OCI-LY7 (cell line): Measurements from ENCODE around the gene KCNMB2. TPM values are rescaled to one million over a fixed set of nuclear protein-coding genes. Genes with fewer than 3 reads are reported as not detected.

Source experiments
- BruUV-seq: library from RNA; stranded (reverse); fragments of 400-500 nt; replicated peaks from 2 replicates; lab custom pipeline; 2021; lab: Mats Ljungman, UMichigan
- CTCF ChIA-PET: fragments of 300-600 bp; sonication (Branson Sonifier 250); formaldehyde crosslinking; loops from one replicate; lab custom pipeline; 2022; ENCODE audit warnings: antibody characterized with exemption; ENCODE audit not compliant: unreplicated experiment; lab: Charles Lee
- POLR2A ChIA-PET: fragments of 300-600 bp; sonication (Branson Sonifier 250); formaldehyde crosslinking; loops from one replicate; lab custom pipeline; 2022; ENCODE audit warnings: antibody characterized with exemption; lab: Charles Lee
- DNase-seq: peaks from one replicate; pipeline ENCODE4 v3.0.0-alpha.2; 2015; ENCODE audit warnings: low spot score
- H2AFZ ChIP-seq: fragments of 200-600 bp; sonication (generic), shearing (Covaris generic); 2 replicates; pipeline ENCODE4 v1.6.1; 2014; ENCODE audit warnings: mild to moderate bottlenecking, antibody characterized with exemption, low read length, moderate library complexity
- H3K27ac ChIP-seq: fragments of 200-600 bp; sonication (generic); 2 replicates; pipeline ENCODE4 v1.5.1; 2014; ENCODE audit warnings: mixed run types, low read depth, mild to moderate bottlenecking, moderate library complexity, low read length, inconsistent platforms; ENCODE audit not compliant: poor library complexity, severe bottlenecking
- H3K36me3 ChIP-seq: fragments of 200-600 bp; sonication (generic); 2 replicates; pipeline ENCODE4 v1.6.1; 2014; ENCODE audit warnings: mild to moderate bottlenecking, antibody characterized with exemption, low read length, moderate library complexity, mixed read lengths; ENCODE audit not compliant: insufficient read depth
- H3K4me1 ChIP-seq: fragments of 200-600 bp; sonication (generic); 2 replicates; pipeline ENCODE4 v1.5.1; 2014; ENCODE audit warnings: mild to moderate bottlenecking, low read length; ENCODE audit not compliant: insufficient read depth, poor library complexity, severe bottlenecking
- H3K4me2 ChIP-seq: fragments of 200-600 bp; sonication (generic); 2 replicates; pipeline ENCODE4 v1.6.1; 2014; ENCODE audit warnings: mild to moderate bottlenecking, low read length
- H3K4me3 ChIP-seq: fragments of 200-600 bp; sonication (generic); 2 replicates; pipeline ENCODE4 v1.5.1; 2014; ENCODE audit warnings: mild to moderate bottlenecking, low read depth, low read length; ENCODE audit not compliant: poor library complexity, severe bottlenecking
- H3K79me2 ChIP-seq: fragments of 200-600 bp; sonication (generic); 2 replicates; pipeline ENCODE4 v1.6.1; 2016; ENCODE audit warnings: low read depth, mild to moderate bottlenecking, low read length, moderate library complexity, mixed read lengths; ENCODE audit not compliant: insufficient read depth
- H3K9me2 ChIP-seq: fragments of 200-600 bp; sonication (generic); 2 replicates; pipeline ENCODE4 v1.6.1; 2016; ENCODE audit warnings: mild to moderate bottlenecking, low read length, mixed read lengths; ENCODE audit not compliant: insufficient read depth
- H3K9me3 ChIP-seq: fragments of 200-600 bp; sonication (generic); 2 replicates; pipeline ENCODE4 v1.6.1; 2014; ENCODE audit warnings: mild to moderate bottlenecking, mixed run types, low read length, mixed read lengths
- H4K20me1 ChIP-seq: fragments of 200-600 bp; sonication (generic); 2 replicates; pipeline ENCODE4 v1.6.1; 2014; ENCODE audit warnings: mild to moderate bottlenecking, antibody characterized with exemption, low read length, moderate library complexity, mixed read lengths; ENCODE audit not compliant: insufficient read depth
- EZH2phosphoT487 ChIP-seq: fragments of 200-600 bp; sonication (generic); IDR thresholded peaks from 2 replicates; pipeline ENCODE4 v1.6.1; 2018; ENCODE audit warnings: low read depth, borderline replicate concordance, mild to moderate bottlenecking, mixed run types, antibody characterized with exemption, low read length, moderate library complexity, mixed read lengths
- intact Hi-C: fragments of 100-400 bp; cut with micrococcal nuclease; formaldehyde crosslinking; loops from one replicate; pipeline ENCODE4 v1.10.0; 2022; ENCODE audit not compliant: unreplicated experiment
- total RNA-seq, 2 experiments: library from RNA; depleted of rRNA in 1 of 2; stranded (reverse); fragments of >200 nt in 1 of 2; shearing (Covaris generic) in 1 of 2; gene quantifications; 2 replicates each; pipeline ENCODE4 v1.2.3, GENCODE V29; 2014 to 2022
- TF ChIP-seq, protein P1 (sequence below): fragments of 200-600 bp; sonication (generic); conservative IDR thresholded peaks from 2 replicates; pipeline ENCODE4 v1.5.1; 2014; ENCODE audit warnings: mild to moderate bottlenecking, antibody characterized with exemption, low read length, moderate library complexity, mixed read lengths

The KCNMB2 gene
- total RNA-seq, 2 experiments from 2014 or later = not detected

DNA sequence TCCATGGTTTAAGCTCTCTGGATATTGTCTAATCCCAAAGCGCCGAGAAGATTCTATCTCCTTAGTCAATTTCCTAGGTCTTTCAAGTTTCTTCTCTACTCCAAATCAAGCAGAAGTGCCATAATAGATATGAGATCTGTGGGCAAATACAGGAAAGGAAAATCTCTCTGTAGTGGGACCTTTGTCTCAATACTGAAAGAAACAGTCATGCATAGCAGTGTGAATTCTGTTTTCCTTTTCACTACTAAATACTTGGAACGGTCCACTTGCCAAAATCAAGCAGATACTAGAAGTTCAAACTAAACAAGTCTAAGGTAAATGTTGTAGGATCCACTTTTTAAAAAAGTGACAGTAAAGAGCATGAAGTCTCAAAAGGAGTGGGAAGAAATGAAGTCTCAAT, 298.8 kb downstream of the KCNMB2 start:
- Histone ChIP-seq H4K20me1 (no peaks in the 10 kb centered on the region), H3K79me2 (no peaks in the 10 kb centered on the region), H3K27ac (no peak overlapping the region), H3K9me3 (no peaks in the 10 kb centered on the region), H3K36me3 (no peaks in the 10 kb centered on the region), H2AFZ (no peak overlapping the region), H3K4me1 (no peaks in the 10 kb centered on the region), H3K9me2 (no peaks in the 10 kb centered on the region), H3K4me3 (no peak overlapping the region), H3K4me2 (no peak overlapping the region)
- BruUV-seq = no TSS peak
- intact Hi-C loops = no loop called here
- DNase-seq = no peak
- CTCF ChIA-PET = no interaction called here
- no peak for TF ChIP-seq EZH2phosphoT487
- TF ChIP-seq, protein P1, sequence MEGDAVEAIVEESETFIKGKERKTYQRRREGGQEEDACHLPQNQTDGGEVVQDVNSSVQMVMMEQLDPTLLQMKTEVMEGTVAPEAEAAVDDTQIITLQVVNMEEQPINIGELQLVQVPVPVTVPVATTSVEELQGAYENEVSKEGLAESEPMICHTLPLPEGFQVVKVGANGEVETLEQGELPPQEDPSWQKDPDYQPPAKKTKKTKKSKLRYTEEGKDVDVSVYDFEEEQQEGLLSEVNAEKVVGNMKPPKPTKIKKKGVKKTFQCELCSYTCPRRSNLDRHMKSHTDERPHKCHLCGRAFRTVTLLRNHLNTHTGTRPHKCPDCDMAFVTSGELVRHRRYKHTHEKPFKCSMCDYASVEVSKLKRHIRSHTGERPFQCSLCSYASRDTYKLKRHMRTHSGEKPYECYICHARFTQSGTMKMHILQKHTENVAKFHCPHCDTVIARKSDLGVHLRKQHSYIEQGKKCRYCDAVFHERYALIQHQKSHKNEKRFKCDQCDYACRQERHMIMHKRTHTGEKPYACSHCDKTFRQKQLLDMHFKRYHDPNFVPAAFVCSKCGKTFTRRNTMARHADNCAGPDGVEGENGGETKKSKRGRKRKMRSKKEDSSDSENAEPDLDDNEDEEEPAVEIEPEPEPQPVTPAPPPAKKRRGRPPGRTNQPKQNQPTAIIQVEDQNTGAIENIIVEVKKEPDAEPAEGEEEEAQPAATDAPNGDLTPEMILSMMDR = no peak
- POLR2A ChIA-PET = interaction anchor here (0.8 to 1.5 kb wide), 2 partner anchors 10 to 506 kb away, joined by 3 to 5 read pairs; no protein-coding TSS in a partner anchor

DNA sequence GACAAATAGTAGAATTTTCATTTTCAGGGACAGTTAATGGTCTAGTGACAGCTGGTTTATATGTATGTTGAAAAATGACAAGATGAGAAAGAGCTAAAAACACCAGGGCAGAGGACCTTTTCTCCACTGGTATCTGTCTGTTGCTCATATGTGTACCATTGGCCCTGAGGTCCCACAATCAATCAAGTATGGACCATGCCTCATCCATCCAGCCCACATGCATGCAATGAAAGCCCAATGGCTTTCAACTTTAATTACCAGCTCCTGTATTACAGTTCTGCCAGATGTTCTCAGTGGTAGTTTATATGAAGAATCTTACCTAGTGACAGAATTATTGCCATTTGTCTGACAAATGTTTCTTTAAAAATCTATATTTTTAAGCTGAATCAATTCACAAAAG, 301.3 kb downstream of the KCNMB2 start:
- H4K20me1 ChIP-seq = no peaks in the 10 kb centered on the region
- no peaks in the 10 kb centered on the region for H3K79me2 ChIP-seq
- H3K9me3 ChIP-seq = no peaks in the 10 kb centered on the region
- no peak overlapping the region for H3K4me2 ChIP-seq
- no peak overlapping the region for H3K27ac ChIP-seq
- no peak overlapping the region for H3K4me3 ChIP-seq
- no peaks in the 10 kb centered on the region for H3K36me3 ChIP-seq
- no peak overlapping the region for H2AFZ ChIP-seq
- ChIA-PET POLR2A (interaction anchor here (0.6 to 1.4 kb wide), 3 partner anchors 31 to 725 kb away, joined by 3 to 6 read pairs (median 3); no protein-coding TSS in a partner anchor), CTCF (no interaction called here)
- TF ChIP-seq, protein P1 = no peak
- TF ChIP-seq EZH2phosphoT487 = no peak
- no peak for DNase-seq
- intact Hi-C loops = no loop called here
- no TSS peak for BruUV-seq
- H3K4me1 ChIP-seq = no peaks in the 10 kb centered on the region
- no peaks in the 10 kb centered on the region for H3K9me2 ChIP-seq

DNA sequence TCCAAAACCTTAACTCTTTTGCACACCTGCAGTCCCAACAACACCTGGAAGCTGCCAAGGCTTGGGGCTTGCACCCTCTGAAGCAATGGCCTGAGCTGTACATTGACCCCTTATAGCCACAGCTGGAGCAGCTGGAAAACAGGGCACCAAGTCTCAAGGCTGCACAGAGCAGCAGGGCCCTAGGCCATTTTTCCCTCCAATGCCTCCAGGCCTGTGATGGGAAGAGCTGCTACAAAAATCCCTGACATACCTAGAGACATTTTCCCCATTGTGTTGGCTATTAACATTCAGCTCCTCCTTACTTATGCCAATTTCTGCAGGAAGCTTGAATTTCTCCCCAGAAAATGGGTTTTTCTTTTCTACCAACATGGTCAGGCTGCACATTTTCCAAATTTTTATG, 304.4 kb downstream of the KCNMB2 start:
- Histone ChIP-seq H3K9me2 (no peaks in the 10 kb centered on the region), H3K27ac (no peak overlapping the region), H3K9me3 (no peaks in the 10 kb centered on the region), H3K4me2 (no peak overlapping the region), H4K20me1 (no peaks in the 10 kb centered on the region), H3K79me2 (no peaks in the 10 kb centered on the region), H3K4me3 (no peak overlapping the region), H2AFZ (no peak overlapping the region), H3K4me1 (no peaks in the 10 kb centered on the region), H3K36me3 (no peaks in the 10 kb centered on the region)
- CTCF ChIA-PET = no interaction called here
- intact Hi-C loops = no loop called here
- DNase-seq = no peak
- POLR2A ChIA-PET = no interaction called here
- BruUV-seq = no TSS peak
- TF ChIP-seq, protein P1 = no peak
- no peak for TF ChIP-seq EZH2phosphoT487
